GM18861 (cell line): ENCODE measurements around the gene DENND2C.
A peak's percentile ranks its signal among the peaks of the same experiment; 100 is the strongest.

ENCODE experiments used
- ATAC-seq: cut with Tn5 transposase; IDR thresholded peaks from one replicate; pipeline ENCODE4 v1.9.1; 2021; ENCODE audit not compliant: unreplicated experiment

The DENND2C gene

GRCh38 chr1:114688526-114688925, 18.7 kb upstream of the DENND2C start:
- no peak for ATAC-seq

GRCh38 chr1:114685851-114686250, 16.0 kb upstream of the DENND2C start:
- no peak for ATAC-seq

- ATAC-seq = no peak
These were observed 7.8 kb upstream of the DENND2C start for GRCh38 chr1:114677691-114678090.

- no peak for ATAC-seq
These were observed 6.3 kb upstream of the DENND2C start for GRCh38 chr1:114676115-114676514.

- ATAC-seq = no peak
These were observed 2.1 kb upstream of the DENND2C start for GRCh38 chr1:114671939-114672275.

GRCh38 chr1:114671011-114671938, 1.4 kb upstream of the DENND2C start:
- no peak for ATAC-seq

GRCh38 chr1:114670083-114671010, 498 bp upstream of the DENND2C start:
- ATAC-seq = peak; percentile 97

- ATAC-seq = no peak
These were observed 876 bp downstream of the DENND2C start for GRCh38 chr1:114668784-114669561.

- ATAC-seq = no peak
These were observed 1.5 kb downstream of the DENND2C start for GRCh38 chr1:114668373-114668772.

- ATAC-seq = no peak
These were observed 2.9 kb downstream of the DENND2C start for GRCh38 chr1:114666954-114667353.

GRCh38 chr1:114660238-114660637, 9.6 kb downstream of the DENND2C start:
- ATAC-seq = no peak

- no peak for ATAC-seq
These were observed 18.0 kb downstream of the DENND2C start for GRCh38 chr1:114651893-114652292.

GRCh38 chr1:114648503-114648902, 21.3 kb downstream of the DENND2C start:
- ATAC-seq = no peak

- ATAC-seq = no peak
These were observed 28.5 kb downstream of the DENND2C start for GRCh38 chr1:114641377-114641776.

- ATAC-seq = no peak
These were observed 30.9 kb downstream of the DENND2C start for GRCh38 chr1:114638910-114639309.

- ATAC-seq = no peak
These were observed 37.4 kb downstream of the DENND2C start for GRCh38 chr1:114632427-114632826.

- ATAC-seq = no peak
These were observed 42.7 kb downstream of the DENND2C start for GRCh38 chr1:114627107-114627506.

- no peak for ATAC-seq
These were observed 46.5 kb downstream of the DENND2C start for GRCh38 chr1:114623364-114623763.

- ATAC-seq = no peak
These were observed 49.4 kb downstream of the DENND2C start for GRCh38 chr1:114620419-114620818.

GRCh38 chr1:114618606-114619005, 51.2 kb downstream of the DENND2C start:
- ATAC-seq = no peak
